Stimulated activated naive CD8-positive, alpha-beta T cell treated with anti-CD3 and anti-CD28 coated beads, Interleukin-15, amount 100 ng/mL, for 72 hours (primary cell): ENCODE measurements around the gene XRCC4.

Experiments used
- ATAC-seq: fragments of 150-1000 bp; cut with Tn5 transposase; 2 replicates; pipeline ENCODE4 v1.10.0; 2021; ENCODE audit warnings: mild to moderate bottlenecking, moderate library complexity
- DNase-seq, 2 donors: peaks; one replicate each; pipeline ENCODE4 v3.0.0; 2021 to 2022
- H3K27ac Mint-ChIP-seq, 2 donors: one replicate each; pipeline ENCODE4 v1.8.0; 2022; ENCODE audit warnings: mild to moderate bottlenecking in 2 of 2, mixed read lengths in 2 of 2, moderate library complexity in 2 of 2
- H3K27me3 Mint-ChIP-seq: one replicate; pipeline ENCODE4 v1.8.0; 2022; ENCODE audit warnings: mixed read lengths
- H3K4me1 Mint-ChIP-seq: one replicate; pipeline ENCODE4 v1.8.0; 2022; ENCODE audit warnings: mild to moderate bottlenecking, mixed read lengths
- H3K4me3 Mint-ChIP-seq, 2 donors: one replicate each; pipeline ENCODE4 v1.8.0; 2022; ENCODE audit warnings: mild to moderate bottlenecking in 2 of 2, mixed read lengths in 2 of 2, moderate library complexity in 1 of 2
- H3K9me3 Mint-ChIP-seq, 2 donors: one replicate each; pipeline ENCODE4 v1.8.0; 2022; ENCODE audit warnings: mixed read lengths in 2 of 2

The XRCC4 gene

DNA sequence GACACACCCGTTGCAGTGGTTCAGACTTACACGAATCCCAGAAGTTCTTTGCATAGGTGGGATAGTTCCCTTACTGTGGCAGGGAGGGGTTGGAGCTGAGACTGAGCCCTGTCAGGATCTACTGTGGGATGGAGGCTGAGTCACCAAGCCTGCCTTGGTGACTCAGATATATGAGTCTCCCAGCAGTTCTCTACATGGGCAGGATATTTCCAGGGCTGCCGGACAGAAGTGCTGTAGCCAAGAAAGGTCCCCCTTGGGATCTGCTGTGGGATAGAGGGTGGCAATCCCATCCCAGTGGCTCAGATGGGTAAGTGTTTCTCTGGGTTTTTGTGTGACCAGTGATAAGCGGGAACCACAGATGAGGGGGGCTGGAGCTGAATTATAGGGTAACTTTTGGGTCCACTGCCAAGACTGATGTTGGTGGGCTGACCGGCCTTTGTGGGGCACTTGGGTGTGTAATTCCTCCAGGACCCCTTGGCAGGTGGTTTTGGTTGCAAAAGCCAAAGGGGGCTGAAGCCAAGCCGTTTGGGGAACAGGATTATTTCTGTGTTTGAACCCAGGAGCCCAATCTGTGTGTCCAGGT lies 18.7 kb downstream of the XRCC4 start:
- ATAC-seq, result no peak
- no peak overlapping the region for H3K4me3 Mint-ChIP-seq
- no peaks in the 10 kb centered on the region for H3K27me3 Mint-ChIP-seq
- peaks cover 35 to 41% of the 10 kb centered on the region in 2 donors for H3K9me3 Mint-ChIP-seq
- no peak for DNase-seq
- H3K4me1 Mint-ChIP-seq, result peaks cover 25% of the 10 kb centered on the region
- H3K27ac Mint-ChIP-seq, result no peak overlapping the region

- Mint-ChIP-seq H3K9me3 (peaks cover 27 to 41% of the 10 kb centered on the region in 2 donors), H3K4me3 (no peak overlapping the region), H3K27me3 (no peaks in the 10 kb centered on the region), H3K4me1 (peaks cover 22% of the 10 kb centered on the region), H3K27ac (no peak overlapping the region)
- DNase-seq (no peak), ATAC-seq (no peak)
Observed at GRCh38 chr5:83096660-83097339, 19.5 kb downstream of the XRCC4 start.

DNA sequence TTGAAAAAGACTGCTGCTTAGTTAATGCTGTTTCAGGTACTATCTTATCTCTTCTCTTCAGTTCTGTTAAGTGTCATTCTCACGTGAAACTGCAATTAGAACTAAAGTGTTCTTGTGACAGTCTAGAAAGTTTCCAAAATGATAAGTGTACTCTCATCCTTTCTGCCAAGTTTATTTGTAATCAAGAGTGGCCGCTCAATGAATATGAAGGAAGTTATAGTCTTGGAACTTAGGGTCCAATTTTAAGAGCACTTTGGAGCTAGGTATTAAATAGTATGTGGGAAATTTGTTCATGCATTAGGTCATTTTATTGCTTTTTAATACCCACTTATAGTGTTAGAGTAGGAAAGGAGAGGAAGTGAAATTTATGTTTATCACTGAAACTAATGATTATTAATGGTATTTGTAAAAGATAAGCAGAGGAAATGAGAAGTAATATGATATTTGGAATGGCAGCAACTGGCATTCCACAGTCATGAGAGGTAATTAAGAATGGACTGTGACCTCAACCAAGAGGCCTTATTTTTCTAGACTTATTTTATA lies 20.4 kb downstream of the XRCC4 start:
- Mint-ChIP-seq H3K27ac (no peak overlapping the region), H3K27me3 (no peaks in the 10 kb centered on the region), H3K4me1 (peaks cover 12% of the 10 kb centered on the region), H3K4me3 (no peak overlapping the region), H3K9me3 (peaks cover 17 to 32% of the 10 kb centered on the region in 2 donors)
- DNase-seq (no peak), ATAC-seq (no peak)

GRCh38 chr5:83099001-83099400 lies 21.7 kb downstream of the XRCC4 start:
- ATAC-seq (no peak), DNase-seq (no peak)
- Mint-ChIP-seq H3K4me1 (peaks cover 5% of the 10 kb centered on the region), H3K9me3 (peaks cover 5 to 19% of the 10 kb centered on the region in 2 donors), H3K27me3 (no peaks in the 10 kb centered on the region), H3K4me3 (no peak overlapping the region), H3K27ac (no peak overlapping the region)

DNA sequence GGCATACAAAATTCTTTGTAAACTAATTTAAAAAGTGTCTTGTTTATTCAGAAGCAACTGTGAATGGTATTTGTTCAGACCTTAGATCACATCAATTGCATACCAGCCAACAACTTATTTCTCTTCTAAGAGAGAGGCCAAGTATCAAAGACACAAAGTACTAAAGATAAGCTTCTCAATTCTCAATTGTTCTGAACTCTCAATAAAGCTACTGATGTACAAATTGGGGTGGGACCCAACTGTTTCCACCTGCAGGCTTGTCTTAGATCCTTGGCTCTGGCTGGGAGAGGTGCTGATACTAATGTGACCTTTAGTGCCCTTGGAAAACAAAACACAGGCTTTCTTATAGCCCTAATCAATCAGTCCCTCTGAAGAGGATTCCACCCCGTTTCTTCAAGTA lies 22.1 kb downstream of the XRCC4 start:
- Mint-ChIP-seq H3K4me3 (no peak overlapping the region), H3K27ac (no peak overlapping the region), H3K27me3 (no peaks in the 10 kb centered on the region), H3K4me1 (peaks cover 5% of the 10 kb centered on the region), H3K9me3 (peaks cover under 1 to 15% of the 10 kb centered on the region in 2 donors)
- no peak for ATAC-seq
- DNase-seq, result no peak

DNA sequence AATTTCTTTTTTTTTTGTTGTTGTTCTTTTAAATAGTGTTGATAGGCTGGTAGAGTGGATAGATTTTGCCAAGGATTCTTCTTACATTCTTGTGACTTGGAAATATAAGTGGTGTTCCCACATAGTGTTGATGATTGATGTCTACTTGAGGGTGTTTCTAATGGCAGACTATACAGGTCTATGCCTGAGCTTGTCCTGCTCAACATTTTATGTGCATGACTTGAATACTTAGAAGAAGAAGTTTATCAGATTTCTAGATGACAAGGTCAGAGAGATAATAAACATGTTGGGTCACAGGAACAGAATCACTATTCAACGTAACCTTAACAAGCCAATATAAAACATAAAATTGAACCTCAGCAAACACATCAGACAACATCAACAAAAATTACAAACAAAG lies 24.2 kb downstream of the XRCC4 start:
- DNase-seq, result no peak
- Mint-ChIP-seq H3K4me1 (no peaks in the 10 kb centered on the region), H3K27ac (no peak overlapping the region), H3K9me3 (no peaks in the 10 kb centered on the region), H3K27me3 (no peaks in the 10 kb centered on the region), H3K4me3 (no peak overlapping the region)
- no peak for ATAC-seq

DNA sequence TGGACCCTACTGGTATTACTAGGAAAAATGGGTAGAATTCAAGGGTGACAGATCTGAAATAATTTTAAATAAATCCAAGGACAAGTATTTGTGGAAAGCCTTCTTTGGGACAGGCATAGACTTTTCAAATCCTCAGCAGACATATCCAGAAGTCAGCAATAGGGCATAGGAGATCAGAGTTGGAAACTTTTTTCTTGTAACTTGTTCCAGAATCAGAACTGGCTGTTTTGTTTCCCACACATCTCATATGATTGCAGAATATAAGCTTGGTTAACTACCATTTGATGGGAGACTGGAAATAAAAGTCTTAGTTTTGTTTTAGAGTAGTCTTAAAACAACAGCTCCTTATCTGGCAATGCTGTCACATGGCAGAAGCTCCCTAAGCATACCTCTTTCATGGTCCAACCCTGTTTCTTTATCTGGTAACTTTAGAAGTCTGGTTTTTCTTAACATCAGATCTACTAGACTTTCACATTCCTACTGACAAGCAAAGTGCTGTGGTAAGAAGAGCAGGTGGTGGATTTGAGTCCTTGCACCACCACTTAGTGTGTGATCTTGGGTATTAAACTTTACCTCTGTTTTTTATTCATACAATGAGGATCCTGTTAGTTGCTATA lies 25.1 kb downstream of the XRCC4 start:
- no peak for ATAC-seq
- no peaks in the 10 kb centered on the region for H3K27me3 Mint-ChIP-seq
- no peak overlapping the region for H3K4me3 Mint-ChIP-seq
- H3K27ac Mint-ChIP-seq, result no peak overlapping the region
- DNase-seq, result no peak
- H3K9me3 Mint-ChIP-seq, result no peaks in the 10 kb centered on the region
- H3K4me1 Mint-ChIP-seq, result no peaks in the 10 kb centered on the region

DNA sequence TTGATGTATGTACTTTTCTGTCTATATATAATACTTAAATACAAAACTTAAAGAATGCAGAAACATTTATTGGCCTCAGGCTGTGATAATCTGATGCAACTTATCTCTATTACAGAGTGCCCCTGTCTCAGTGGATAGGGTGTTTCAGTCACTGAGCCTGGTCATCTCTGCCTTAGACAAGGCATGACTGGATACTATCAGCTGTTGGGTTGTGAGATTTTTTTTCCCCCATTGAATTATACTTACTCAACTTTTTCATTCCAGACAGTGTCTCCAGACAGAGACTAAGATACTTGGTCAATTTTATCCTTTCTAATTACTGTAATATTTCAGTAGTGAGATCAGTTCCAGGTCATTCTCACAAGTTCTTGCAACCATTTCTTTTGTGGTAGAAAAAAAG lies 26.7 kb downstream of the XRCC4 start:
- H3K27me3 Mint-ChIP-seq, result no peaks in the 10 kb centered on the region
- no peak overlapping the region for H3K27ac Mint-ChIP-seq
- no peak overlapping the region for H3K4me3 Mint-ChIP-seq
- H3K9me3 Mint-ChIP-seq, result no peaks in the 10 kb centered on the region
- DNase-seq (no peak), ATAC-seq (no peak)
- H3K4me1 Mint-ChIP-seq, result no peaks in the 10 kb centered on the region

DNA sequence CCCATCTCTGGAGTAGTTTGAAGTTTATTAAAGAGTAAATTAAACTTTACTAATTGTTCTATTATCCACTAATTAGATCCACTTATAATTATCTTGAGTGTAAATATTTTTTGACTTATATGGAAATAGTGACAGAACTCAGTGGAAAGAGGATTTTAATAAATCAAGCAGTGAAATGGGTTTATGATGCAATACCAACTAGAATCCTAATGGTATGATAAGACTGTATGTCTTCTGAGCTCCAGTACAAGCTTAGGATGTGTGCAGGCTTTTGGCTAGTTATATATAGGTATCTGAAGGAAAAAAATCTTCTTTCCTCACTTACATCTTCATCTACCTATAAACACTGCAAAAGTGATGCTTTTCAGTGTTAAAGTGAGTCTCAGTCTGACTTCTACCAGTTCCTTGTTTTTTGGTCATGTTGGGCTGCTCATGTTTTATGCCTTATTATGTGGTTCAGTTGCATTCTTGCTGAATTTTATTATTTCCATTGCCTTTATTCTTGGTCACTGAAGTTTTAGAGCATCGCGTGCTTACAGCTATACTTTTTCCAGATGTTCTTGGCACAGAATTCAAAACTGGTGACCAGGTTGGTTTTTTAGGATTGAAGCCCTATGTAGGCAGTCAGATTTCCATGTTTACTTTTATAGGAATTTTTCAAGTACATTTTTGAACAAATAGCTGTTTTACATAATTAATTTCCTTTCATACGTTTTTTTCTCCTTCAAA lies 30.5 kb downstream of the XRCC4 start:
- ATAC-seq (no peak), DNase-seq (no peak)
- Mint-ChIP-seq H3K9me3 (peaks cover 5 to 8% of the 10 kb centered on the region in 2 donors), H3K27ac (no peak overlapping the region), H3K4me3 (no peak overlapping the region), H3K4me1 (no peaks in the 10 kb centered on the region), H3K27me3 (no peaks in the 10 kb centered on the region)

- H3K27ac Mint-ChIP-seq, result no peak overlapping the region
- ATAC-seq (no peak), DNase-seq (no peak)
- no peaks in the 10 kb centered on the region for H3K27me3 Mint-ChIP-seq
- peaks cover 9 to 12% of the 10 kb centered on the region in 2 donors for H3K9me3 Mint-ChIP-seq
- H3K4me1 Mint-ChIP-seq, result no peaks in the 10 kb centered on the region
- H3K4me3 Mint-ChIP-seq, result no peak overlapping the region
Observed at GRCh38 chr5:83109380-83109779, 32.0 kb downstream of the XRCC4 start.

DNA sequence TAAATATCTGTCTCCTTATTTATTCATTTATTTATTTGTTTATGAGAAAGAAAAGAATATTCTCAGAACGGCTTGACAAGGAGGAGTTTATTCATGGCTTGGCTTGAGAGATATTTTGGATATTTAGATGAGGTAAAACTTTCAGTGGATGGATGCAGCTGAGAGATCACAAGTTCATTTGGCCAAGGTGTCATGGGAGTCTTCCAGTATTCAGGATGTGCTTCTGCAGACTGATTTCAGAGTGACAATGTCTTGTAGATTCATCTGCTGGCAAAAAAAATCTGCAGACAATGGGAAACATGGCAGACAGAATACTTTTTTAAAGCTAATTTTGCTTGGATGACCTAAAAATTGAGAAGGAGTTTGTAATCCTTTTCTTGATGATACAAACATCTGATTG lies 38.5 kb downstream of the XRCC4 start:
- ATAC-seq (no peak), DNase-seq (no peak)
- Mint-ChIP-seq H3K4me3 (no peak overlapping the region), H3K27me3 (no peaks in the 10 kb centered on the region), H3K27ac (no peak overlapping the region), H3K9me3 (peaks cover 17 to 24% of the 10 kb centered on the region in 2 donors), H3K4me1 (no peaks in the 10 kb centered on the region)

DNA sequence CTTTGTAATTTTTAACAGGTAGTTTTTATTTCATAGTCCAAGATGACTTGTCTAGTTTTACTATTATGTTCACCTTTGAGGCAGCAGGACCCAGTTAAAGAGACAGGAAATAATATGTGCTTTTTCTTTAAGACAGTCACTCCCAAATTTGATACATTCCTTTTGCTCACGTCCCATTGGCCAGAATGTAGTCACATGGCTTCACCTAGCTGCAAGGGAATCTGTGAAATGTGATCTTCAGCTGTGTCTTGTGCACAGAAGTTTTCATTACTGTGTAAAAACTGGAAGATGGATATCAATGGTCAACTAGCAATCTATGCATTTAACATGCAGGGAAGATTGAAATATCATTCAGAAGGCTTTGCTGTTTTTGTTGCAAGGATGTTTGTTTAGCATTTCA lies 41.1 kb downstream of the XRCC4 start:
- Mint-ChIP-seq H3K27ac (no peak overlapping the region), H3K4me1 (no peaks in the 10 kb centered on the region), H3K9me3 (peaks cover 8 to 15% of the 10 kb centered on the region in 2 donors), H3K4me3 (no peak overlapping the region), H3K27me3 (no peaks in the 10 kb centered on the region)
- no peak for DNase-seq
- ATAC-seq, result no peak

- Mint-ChIP-seq H3K4me3 (no peak overlapping the region), H3K9me3 (peaks cover 8 to 15% of the 10 kb centered on the region in 2 donors), H3K27me3 (no peaks in the 10 kb centered on the region), H3K4me1 (no peaks in the 10 kb centered on the region), H3K27ac (no peak overlapping the region)
- DNase-seq, result no peak
- ATAC-seq, result no peak
Observed at GRCh38 chr5:83118976-83119375, 41.6 kb downstream of the XRCC4 start.

DNA sequence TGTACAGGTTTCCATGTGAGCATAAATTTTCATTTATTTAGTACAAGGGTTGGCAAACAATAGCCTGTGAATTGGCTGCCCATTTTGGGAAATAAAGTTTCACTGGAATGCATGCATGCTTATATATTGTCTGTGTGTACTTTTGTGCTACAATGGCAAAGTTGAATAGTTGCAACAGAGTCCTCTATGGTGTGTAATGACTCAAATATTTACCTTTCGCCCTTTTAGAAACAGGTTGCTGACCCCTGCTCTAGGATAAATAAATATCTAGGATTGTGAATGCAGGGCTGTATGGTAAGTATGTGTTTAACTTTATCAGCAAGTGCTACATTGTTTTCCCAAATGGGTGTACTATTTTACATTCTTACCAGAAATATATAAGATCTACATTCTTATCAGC lies 47.2 kb downstream of the XRCC4 start:
- Mint-ChIP-seq H3K9me3 (peaks cover 7 to 10% of the 10 kb centered on the region in 2 donors), H3K27me3 (no peaks in the 10 kb centered on the region), H3K4me1 (no peaks in the 10 kb centered on the region), H3K27ac (no peak overlapping the region), H3K4me3 (no peak overlapping the region)
- DNase-seq (no peak), ATAC-seq (no peak)

DNA sequence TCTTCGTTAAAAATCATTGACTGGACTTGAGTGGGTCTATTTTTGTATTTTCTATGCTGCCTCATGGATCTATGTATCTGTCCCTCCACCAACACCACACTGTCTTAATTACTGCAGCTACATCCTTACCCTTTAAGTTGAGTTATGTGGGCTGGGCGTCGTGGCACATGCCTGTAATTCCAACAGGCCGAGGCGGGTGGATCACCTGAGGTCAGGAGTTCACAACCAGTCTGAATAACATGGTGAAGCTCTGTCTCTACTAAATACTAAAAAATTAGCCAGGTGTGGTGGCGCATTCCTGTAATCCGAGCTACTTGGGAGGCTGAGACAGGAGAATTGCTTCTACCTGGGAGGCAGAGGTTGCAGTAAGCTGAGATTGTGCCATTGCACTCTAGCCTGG lies 48.2 kb downstream of the XRCC4 start:
- H3K4me1 Mint-ChIP-seq, result no peaks in the 10 kb centered on the region
- DNase-seq (no peak), ATAC-seq (no peak)
- H3K27me3 Mint-ChIP-seq, result no peaks in the 10 kb centered on the region
- no peak overlapping the region for H3K27ac Mint-ChIP-seq
- no peak overlapping the region for H3K4me3 Mint-ChIP-seq
- peaks cover 6 to 10% of the 10 kb centered on the region in 2 donors for H3K9me3 Mint-ChIP-seq

DNA sequence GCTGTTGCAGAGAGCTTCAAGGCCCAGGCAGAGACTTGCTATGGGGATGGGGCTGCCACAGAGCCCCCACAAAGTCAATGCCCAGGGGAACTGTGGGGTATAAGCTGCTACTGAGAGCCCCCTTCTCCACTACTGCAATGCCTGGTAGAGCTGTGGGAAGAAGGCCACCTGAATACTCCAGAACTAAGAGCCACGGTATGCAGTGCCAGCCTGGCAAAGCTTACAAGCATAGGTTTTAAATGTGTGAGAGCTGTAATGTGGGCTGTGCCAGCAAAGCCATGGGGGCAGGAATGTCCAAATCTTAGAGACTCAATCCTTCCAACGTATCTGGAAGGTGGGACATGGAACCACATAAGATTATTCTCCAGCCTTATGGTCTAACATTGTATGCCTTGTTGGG lies 49.2 kb downstream of the XRCC4 start:
- Mint-ChIP-seq H3K27me3 (no peaks in the 10 kb centered on the region), H3K4me3 (no peak overlapping the region), H3K9me3 (peaks cover 8 to 20% of the 10 kb centered on the region in 2 donors), H3K27ac (no peak overlapping the region), H3K4me1 (no peaks in the 10 kb centered on the region)
- ATAC-seq (no peak), DNase-seq (no peak)
